Stimulated activated CD4-positive, alpha-beta T cell treated with anti-CD3 and anti-CD28 coated beads, TNF-alpha, amount 100 ng/mL, for 48 hours (primary cell): ENCODE results near the gene ACP7.
A peak's percentile ranks its signal among the peaks of the same experiment; 100 is the strongest.
"Not testable (repeated sequence)": the region's sequence is repeated elsewhere in the genome, so short reads cannot be mapped to it uniquely, and the experiment has no call there.

Source experiments
- DNase-seq, 3 donors: peaks; one replicate each; pipeline ENCODE4 v3.0.0-alpha.2; 2020; ENCODE audit warnings: low read depth in 3 of 3

ACP7 gene

GRCh38 chr19:39083983-39084731, at the start of gene ACP7:
ACP7 (plus strand) TSS chr19:39084368; CDS start chr19:39085270, 902 bp downstream.
- peak in 1 of 3 donors; percentile 25 for DNase-seq

GRCh38 chr19:39036581-39036980, 47.6 kb upstream of the ACP7 start:
- DNase-seq, result no peak

- DNase-seq, result no peak
Observed at GRCh38 chr19:39037194-39037593, 47.0 kb upstream of the ACP7 start.

- no peak for DNase-seq
Observed at GRCh38 chr19:39038098-39038497, 46.1 kb upstream of the ACP7 start.

- no peak for DNase-seq
Observed at GRCh38 chr19:39045506-39045905, 38.7 kb upstream of the ACP7 start.

GRCh38 chr19:39046037-39046821, 37.9 kb upstream of the ACP7 start:
- no peak for DNase-seq

- no peak for DNase-seq
Observed at GRCh38 chr19:39047073-39047472, 37.1 kb upstream of the ACP7 start.

- DNase-seq, result peak; percentile 32 to 70 (median 44)
Observed at GRCh38 chr19:39052243-39052746, 31.9 kb upstream of the ACP7 start.

GRCh38 chr19:39052846-39053245, 31.3 kb upstream of the ACP7 start:
- no peak for DNase-seq

- DNase-seq, result no peak
Observed at GRCh38 chr19:39053276-39054090, 30.7 kb upstream of the ACP7 start.

- no peak for DNase-seq
Observed at GRCh38 chr19:39054091-39054470, 30.1 kb upstream of the ACP7 start.

- no peak for DNase-seq
Observed at GRCh38 chr19:39057615-39058014, 26.6 kb upstream of the ACP7 start.

GRCh38 chr19:39059302-39059701, 24.9 kb upstream of the ACP7 start:
- DNase-seq, result no peak

- DNase-seq, result no peak
Observed at GRCh38 chr19:39060171-39060570, 24.0 kb upstream of the ACP7 start.

- DNase-seq, result no peak
Observed at GRCh38 chr19:39064405-39064804, 19.8 kb upstream of the ACP7 start.

GRCh38 chr19:39065928-39066327, 18.2 kb upstream of the ACP7 start:
- DNase-seq, result no peak

GRCh38 chr19:39067104-39067503, 17.1 kb upstream of the ACP7 start:
- DNase-seq, result no peak

- not testable (repeated sequence) for DNase-seq
Observed at GRCh38 chr19:39068259-39068658, 15.9 kb upstream of the ACP7 start.

- no peak for DNase-seq
Observed at GRCh38 chr19:39070888-39071287, 13.3 kb upstream of the ACP7 start.

GRCh38 chr19:39074205-39074692, 9.9 kb upstream of the ACP7 start:
- DNase-seq, result no peak

- no peak for DNase-seq
Observed at GRCh38 chr19:39074942-39075341, 9.2 kb upstream of the ACP7 start.

- DNase-seq, result no peak
Observed at GRCh38 chr19:39077323-39077722, 6.8 kb upstream of the ACP7 start.
